A673 (cell line): ENCODE data around the gene BTBD7.

Source experiments
- EZH2 ChIP-seq: fragments of 200-600 bp; sonication (generic); IDR thresholded peaks from 2 replicates; pipeline ENCODE4 v1.6.1; 2017; ENCODE audit warnings: borderline replicate concordance, low read depth, mild to moderate bottlenecking, mixed read lengths, antibody characterized with exemption, low read length; ENCODE audit not compliant: poor library complexity, severe bottlenecking
- TF ChIP-seq, protein P1 (sequence below): fragments of 300-800, 200-600 bp; sonication (generic); conservative IDR thresholded peaks from 2 replicates; pipeline ENCODE4 v1.5.1; 2017; ENCODE audit warnings: low read depth, mild to moderate bottlenecking, antibody characterized with exemption, low read length, moderate library complexity, mixed read lengths

DNA sequence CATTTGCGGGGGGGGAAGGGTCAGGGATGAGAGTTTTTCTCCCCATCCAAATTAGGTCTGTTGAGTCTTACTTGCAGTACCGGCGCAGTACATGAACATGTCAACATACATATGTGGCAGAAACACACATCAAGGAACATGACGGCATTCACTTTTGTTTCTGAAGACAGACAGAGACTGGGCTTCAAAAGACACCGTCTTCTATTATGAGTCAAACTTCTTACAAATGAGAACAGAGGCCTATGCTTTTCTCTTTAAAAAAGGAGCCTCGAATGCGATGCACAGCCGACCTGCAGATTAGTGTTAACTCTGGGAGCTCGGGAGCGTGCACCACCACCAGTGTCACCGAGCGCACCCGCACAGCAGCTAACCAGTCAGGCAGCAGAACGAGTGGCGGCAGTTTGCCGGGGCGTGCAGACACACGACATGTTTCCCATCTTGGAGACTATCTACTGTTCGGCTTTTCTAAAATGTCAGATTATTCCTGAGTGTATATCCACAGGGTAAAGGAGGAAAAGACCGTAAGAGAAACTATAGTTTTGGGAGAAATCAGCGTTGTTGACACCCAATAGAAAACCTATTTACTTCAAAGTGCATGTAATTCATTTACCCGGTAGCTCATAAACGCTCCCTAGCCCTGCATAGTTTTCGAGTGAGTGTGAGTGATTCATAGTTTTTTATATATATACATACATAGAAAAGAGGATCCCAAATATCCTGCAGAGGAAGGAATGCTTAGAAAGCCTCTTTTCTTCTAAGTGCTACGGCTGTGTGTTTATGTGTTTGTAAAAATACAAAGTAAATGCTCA lies 92.8 kb downstream of the BTBD7 start:
- TF ChIP-seq, protein P1, sequence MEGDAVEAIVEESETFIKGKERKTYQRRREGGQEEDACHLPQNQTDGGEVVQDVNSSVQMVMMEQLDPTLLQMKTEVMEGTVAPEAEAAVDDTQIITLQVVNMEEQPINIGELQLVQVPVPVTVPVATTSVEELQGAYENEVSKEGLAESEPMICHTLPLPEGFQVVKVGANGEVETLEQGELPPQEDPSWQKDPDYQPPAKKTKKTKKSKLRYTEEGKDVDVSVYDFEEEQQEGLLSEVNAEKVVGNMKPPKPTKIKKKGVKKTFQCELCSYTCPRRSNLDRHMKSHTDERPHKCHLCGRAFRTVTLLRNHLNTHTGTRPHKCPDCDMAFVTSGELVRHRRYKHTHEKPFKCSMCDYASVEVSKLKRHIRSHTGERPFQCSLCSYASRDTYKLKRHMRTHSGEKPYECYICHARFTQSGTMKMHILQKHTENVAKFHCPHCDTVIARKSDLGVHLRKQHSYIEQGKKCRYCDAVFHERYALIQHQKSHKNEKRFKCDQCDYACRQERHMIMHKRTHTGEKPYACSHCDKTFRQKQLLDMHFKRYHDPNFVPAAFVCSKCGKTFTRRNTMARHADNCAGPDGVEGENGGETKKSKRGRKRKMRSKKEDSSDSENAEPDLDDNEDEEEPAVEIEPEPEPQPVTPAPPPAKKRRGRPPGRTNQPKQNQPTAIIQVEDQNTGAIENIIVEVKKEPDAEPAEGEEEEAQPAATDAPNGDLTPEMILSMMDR = no peak
- no peak for TF ChIP-seq EZH2
